Effector memory CD4-positive, alpha-beta T cell (primary cell): ENCODE data around the gene TOGARAM2.
A peak's percentile ranks its signal among the peaks of the same experiment; 100 is the strongest.

Experiments used
- DNase-seq, 3 donors: peaks; one replicate each; pipeline ENCODE4 v3.0.0-alpha.2; 2020
- H3K27ac ChIP-seq: 2 replicates; pipeline ENCODE4 v1.7.0; 2013; ENCODE audit warnings: mild to moderate bottlenecking, low read length, moderate library complexity; ENCODE audit not compliant: insufficient read depth, poor library complexity, severe bottlenecking
- H3K27me3 ChIP-seq: replicated peaks from 2 replicates; pipeline ENCODE4 v1.7.0; 2013; ENCODE audit warnings: mild to moderate bottlenecking, low read length; ENCODE audit not compliant: insufficient read depth, control insufficient read depth, poor library complexity, severe bottlenecking
- H3K36me3 ChIP-seq: 2 replicates; pipeline ENCODE4 v1.7.0; 2013; ENCODE audit warnings: mild to moderate bottlenecking, low read length, moderate library complexity; ENCODE audit not compliant: control insufficient read depth, insufficient read depth
- H3K4me1 ChIP-seq: 2 replicates; pipeline ENCODE4 v1.7.0; 2013; ENCODE audit warnings: low read length, mild to moderate bottlenecking; ENCODE audit not compliant: control insufficient read depth, insufficient read depth, poor library complexity, severe bottlenecking
- H3K4me3 ChIP-seq: 2 replicates; pipeline ENCODE4 v1.7.0; 2013; ENCODE audit warnings: low read length, low read depth, mild to moderate bottlenecking; ENCODE audit not compliant: insufficient read depth, poor library complexity, severe bottlenecking
- H3K9me3 ChIP-seq: 2 replicates; pipeline ENCODE4 v1.7.0; 2013; ENCODE audit warnings: mild to moderate bottlenecking, low read length, moderate library complexity; ENCODE audit not compliant: control insufficient read depth

Gene TOGARAM2

DNA sequence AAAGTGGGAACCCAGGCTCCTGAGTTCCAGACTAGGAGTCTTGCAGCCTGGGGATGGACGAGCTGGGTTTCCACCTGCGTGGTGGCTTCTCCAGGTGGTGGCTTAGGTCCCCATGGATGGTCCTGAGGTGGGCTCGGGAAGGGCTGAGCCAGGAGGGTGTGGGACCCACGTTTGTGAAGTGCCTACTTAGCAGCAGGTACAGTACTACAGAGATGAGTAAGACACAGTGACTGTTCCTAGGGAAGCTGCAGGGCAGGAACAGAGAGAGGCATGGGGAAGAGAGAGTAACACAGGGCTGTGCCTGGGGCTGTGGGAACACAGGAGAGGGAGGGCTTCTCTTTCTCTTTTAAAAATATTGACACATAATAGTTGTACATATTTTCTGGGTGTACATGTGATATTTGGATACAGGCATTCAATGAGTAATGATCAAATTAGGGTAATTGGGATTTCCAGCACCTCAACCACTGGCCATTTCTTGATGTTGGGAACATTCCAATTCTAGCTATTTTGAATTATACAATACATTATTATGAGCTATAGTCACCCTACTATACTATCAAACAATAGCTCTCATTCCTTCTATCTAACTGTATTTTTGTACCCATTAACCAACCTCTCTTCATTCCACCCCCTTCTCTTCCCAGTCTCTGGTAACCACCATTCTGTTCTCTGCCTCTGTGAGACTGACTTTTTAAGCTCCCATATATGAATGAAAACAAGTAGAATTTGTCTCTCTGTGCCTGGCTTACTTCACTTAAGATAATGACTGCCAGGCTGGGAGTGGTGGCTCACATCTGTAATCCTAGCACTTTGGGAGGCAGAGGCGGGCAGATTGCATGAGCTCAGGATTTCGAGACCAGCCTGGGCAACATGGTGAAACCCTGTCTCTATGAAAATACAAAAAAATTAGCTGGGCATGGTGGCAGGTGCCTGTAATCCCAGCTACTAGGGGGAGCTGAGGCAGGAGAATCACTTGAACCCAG is 15.0 kb downstream of the TOGARAM2 start:
- Histone ChIP-seq H3K4me3 (no peak overlapping the region), H3K4me1 (peaks cover 17% of the 10 kb centered on the region), H3K27ac (no peak overlapping the region), H3K36me3 (no peaks in the 10 kb centered on the region), H3K9me3 (no peaks in the 10 kb centered on the region), H3K27me3 (no peaks in the 10 kb centered on the region)
- DNase-seq, result no peak

DNA sequence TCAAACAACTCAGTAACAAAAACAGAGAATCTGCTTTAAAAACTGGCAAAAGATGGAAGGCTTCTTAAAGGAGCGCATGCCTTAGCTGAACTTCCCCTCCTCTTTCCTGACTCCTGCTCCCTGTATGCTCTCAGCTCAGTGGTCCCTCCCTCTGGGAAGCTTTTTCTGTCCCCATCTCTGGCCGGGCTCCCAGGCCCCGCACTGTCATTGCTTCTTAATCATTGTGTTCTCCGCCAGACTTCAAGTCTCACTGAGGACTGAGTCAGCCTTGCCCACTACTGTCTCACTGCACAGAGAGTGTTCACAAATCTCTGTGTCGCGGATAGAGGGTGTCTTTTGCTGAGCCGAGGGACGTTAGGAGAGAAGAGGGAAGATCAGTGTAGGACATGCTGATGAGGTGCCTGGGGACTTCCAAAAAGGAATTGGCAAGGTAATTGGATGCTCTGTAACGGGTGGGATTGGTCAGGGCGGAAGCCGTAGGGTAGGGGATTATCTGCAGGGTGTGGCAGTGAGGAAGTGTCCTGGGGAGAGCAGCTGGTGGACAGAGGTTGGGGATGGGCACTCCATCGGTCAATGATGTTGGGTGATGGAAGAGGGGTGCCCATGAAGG is 16.2 kb downstream of the TOGARAM2 start:
- H3K9me3 ChIP-seq, result no peaks in the 10 kb centered on the region
- no peaks in the 10 kb centered on the region for H3K36me3 ChIP-seq
- H3K4me3 ChIP-seq, result no peak overlapping the region
- H3K27me3 ChIP-seq, result no peaks in the 10 kb centered on the region
- H3K27ac ChIP-seq, result no peak overlapping the region
- DNase-seq, result no peak
- H3K4me1 ChIP-seq, result peaks cover 19% of the 10 kb centered on the region

DNA sequence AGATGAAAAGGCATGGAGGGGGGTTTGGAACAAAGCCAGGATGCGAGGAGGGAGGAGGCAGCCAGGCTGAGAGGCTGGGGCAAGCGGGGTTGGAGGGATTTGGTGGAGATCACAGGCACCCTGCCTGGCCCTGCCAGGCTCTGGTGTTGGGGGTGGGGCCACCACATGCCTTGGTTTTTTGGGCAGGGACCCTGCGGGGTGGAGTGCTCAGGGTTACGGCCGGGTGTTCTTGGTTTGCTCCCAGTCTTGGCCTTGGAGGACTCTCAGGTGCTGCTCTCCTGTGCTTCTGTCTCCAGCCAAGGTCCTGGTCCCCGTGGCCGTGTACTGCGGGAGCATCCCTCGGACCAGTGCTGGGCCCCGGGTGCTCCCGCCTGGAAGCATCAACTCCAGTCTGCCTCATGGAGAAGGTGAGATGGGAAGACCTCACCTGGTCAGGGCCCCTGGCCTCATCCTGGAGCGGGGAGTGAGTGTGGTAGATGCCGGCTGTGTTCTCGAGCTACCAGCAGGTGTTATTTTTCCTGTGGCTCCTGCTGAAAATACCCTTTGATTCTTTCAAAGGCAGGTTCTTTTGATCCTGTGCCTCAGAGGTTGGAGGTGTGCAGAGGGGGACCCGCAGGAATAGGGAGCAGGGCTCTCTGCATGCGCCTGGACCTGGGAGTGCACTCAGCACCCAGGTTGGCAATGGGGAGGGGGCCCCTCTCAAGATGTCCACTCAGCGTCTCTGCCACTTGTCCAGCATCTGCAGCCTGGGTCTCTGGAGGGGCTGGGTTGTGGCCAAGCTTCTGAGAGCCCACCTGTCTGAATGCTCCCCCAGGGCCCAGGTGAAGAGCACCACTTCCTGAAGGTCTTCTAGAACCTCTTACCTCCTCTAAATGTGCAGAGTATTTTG is 17.0 kb downstream of the TOGARAM2 start:
- no peak overlapping the region for H3K4me3 ChIP-seq
- no peaks in the 10 kb centered on the region for H3K36me3 ChIP-seq
- H3K27ac ChIP-seq, result no peak overlapping the region
- H3K9me3 ChIP-seq, result no peaks in the 10 kb centered on the region
- H3K27me3 ChIP-seq, result no peaks in the 10 kb centered on the region
- DNase-seq, result no peak
- H3K4me1 ChIP-seq, result peaks cover 19% of the 10 kb centered on the region

- Histone ChIP-seq H3K27me3 (no peaks in the 10 kb centered on the region), H3K9me3 (no peaks in the 10 kb centered on the region), H3K4me3 (no peak overlapping the region), H3K27ac (peak overlapping the region; percentile 22), H3K4me1 (peaks cover 19% of the 10 kb centered on the region), H3K36me3 (no peaks in the 10 kb centered on the region)
- peak; percentile 32 to 47 (median 38) for DNase-seq
These were observed 19.4 kb downstream of the TOGARAM2 start for GRCh38 chr2:29000481-29000880.

DNA sequence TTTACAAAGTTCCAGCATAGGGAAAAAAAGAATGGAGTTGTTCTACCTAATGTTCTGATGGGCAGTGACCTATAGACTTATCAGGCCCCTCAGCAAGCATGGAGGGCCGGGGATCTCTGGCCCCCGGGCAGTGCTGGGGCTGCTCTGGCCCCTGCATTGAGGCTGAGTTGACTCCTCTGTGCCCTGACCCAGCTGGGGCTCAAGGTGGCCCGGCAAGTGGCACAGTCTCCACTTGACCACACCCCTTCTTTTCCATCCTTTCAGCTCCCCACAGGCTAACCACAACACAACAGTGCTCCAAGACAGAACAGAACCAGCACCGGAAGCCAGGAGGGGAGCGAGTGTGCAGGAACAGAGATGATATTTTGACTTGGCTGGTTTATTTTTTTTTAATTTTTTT is 19.9 kb downstream of the TOGARAM2 start:
- no peak for DNase-seq
- no peaks in the 10 kb centered on the region for H3K9me3 ChIP-seq
- no peak overlapping the region for H3K4me3 ChIP-seq
- peaks cover 19% of the 10 kb centered on the region for H3K4me1 ChIP-seq
- no peaks in the 10 kb centered on the region for H3K36me3 ChIP-seq
- H3K27ac ChIP-seq, result peak overlapping the region; percentile 22
- no peaks in the 10 kb centered on the region for H3K27me3 ChIP-seq

DNA sequence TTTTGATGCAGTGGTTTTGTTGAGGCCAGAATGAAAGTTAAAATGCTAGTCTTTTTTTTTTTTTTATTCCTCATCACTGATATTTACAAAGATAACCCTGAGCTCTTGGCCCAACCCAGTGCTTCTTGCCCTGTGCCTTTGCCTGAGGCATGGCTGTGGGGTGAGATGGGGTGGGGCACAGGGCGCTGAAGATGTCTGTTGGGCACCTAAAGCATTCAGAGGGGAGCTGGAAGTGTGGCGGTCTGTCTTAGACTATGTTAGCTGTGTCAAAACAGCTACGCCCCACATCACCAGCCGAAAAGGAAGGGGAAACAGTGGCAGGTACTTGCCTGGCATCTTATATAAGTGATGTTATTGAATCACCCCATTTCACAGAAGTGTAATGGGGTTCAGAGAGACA is 20.7 kb downstream of the TOGARAM2 start:
- no peak overlapping the region for H3K4me3 ChIP-seq
- peaks cover 19% of the 10 kb centered on the region for H3K4me1 ChIP-seq
- H3K27ac ChIP-seq, result peak overlapping the region; percentile 41
- DNase-seq, result no peak
- no peaks in the 10 kb centered on the region for H3K36me3 ChIP-seq
- H3K9me3 ChIP-seq, result no peaks in the 10 kb centered on the region
- no peaks in the 10 kb centered on the region for H3K27me3 ChIP-seq

DNA sequence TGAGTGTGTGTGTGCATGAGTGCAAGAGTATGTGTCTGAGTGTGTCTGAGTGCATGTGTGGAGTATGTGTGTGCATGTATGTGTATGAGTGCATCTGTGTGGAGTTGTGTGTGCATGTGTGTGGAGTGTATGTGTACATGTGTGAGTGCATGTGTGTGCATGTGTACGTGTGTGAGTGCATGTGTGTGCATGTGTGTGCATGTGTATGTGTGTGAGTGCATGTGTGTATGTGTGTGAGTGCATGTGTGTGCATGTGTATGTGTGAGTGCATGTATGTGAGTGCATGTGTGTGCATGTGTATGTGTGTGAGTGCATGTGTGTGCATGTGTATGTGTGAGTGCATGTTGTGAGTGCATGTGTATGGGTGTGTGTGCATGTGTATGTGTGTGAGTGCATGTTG is 23.7 kb downstream of the TOGARAM2 start:
- Histone ChIP-seq H3K4me1 (peaks cover 27% of the 10 kb centered on the region), H3K27ac (no peak overlapping the region), H3K36me3 (no peaks in the 10 kb centered on the region), H3K27me3 (no peaks in the 10 kb centered on the region), H3K4me3 (no peak overlapping the region), H3K9me3 (no peaks in the 10 kb centered on the region)
- DNase-seq, result no peak

- DNase-seq, result no peak
- no peaks in the 10 kb centered on the region for H3K27me3 ChIP-seq
- H3K4me1 ChIP-seq, result peaks cover 27% of the 10 kb centered on the region
- H3K4me3 ChIP-seq, result no peak overlapping the region
- no peak overlapping the region for H3K27ac ChIP-seq
- H3K9me3 ChIP-seq, result no peaks in the 10 kb centered on the region
- H3K36me3 ChIP-seq, result no peaks in the 10 kb centered on the region
These were observed 24.2 kb downstream of the TOGARAM2 start for GRCh38 chr2:29005331-29005730.

DNA sequence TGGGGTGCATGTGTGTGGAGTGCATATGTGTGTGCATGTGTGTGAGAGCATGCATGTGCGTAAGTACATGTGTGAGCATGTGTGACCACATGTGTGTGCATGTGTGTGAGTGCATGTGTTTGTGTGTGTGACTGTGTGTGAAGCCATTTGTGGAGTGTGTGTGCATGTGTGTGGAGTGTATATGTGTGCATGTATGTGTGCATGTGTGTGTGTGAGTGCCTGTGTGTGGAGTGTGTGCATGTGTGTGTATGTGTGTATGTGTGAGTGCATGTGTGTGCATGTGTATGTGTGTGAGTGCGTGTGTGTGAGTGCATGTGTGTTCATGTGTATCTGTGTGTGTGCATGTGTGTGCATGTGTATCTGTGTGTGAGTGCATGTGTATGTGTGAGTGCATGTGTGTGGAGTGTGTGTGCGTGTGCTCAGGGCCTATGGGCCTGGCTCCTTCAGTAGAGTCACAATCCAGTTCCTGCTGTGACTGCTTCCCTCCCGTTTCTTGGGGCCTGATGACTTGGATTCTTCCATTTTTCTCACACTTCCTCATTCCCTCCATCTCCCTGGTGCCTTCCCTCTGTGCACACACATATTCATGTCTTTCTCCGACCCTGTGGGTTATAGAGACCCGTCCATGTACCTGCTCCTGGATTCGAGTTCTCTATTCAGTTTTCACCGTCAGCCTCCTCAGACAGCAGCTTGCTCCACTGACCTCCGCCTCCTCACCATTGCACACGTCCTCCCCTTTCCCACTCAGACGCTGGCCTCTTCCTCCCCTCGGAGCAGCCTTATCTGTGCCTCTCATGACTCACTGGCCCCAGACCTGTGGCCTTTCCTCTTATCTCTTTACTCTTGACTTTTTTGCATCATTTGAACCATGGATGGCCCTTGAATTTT is 25.2 kb downstream of the TOGARAM2 start:
- Histone ChIP-seq H3K4me1 (peaks cover 28% of the 10 kb centered on the region), H3K27me3 (no peaks in the 10 kb centered on the region), H3K27ac (no peak overlapping the region), H3K9me3 (no peaks in the 10 kb centered on the region), H3K36me3 (no peaks in the 10 kb centered on the region), H3K4me3 (no peak overlapping the region)
- no peak for DNase-seq
